ENCODE data around the gene FCGR2B. TPM values are rescaled to one million over a fixed set of nuclear protein-coding genes. Genes with fewer than 3 reads are reported as not detected.
"Not testable (repeated sequence)": the region's sequence is repeated elsewhere in the genome, so short reads cannot be mapped to it uniquely, and the experiment has no call there.

Gene FCGR2B
- total RNA-seq, 1 experiment from 2014 or later, result not detected

DNA sequence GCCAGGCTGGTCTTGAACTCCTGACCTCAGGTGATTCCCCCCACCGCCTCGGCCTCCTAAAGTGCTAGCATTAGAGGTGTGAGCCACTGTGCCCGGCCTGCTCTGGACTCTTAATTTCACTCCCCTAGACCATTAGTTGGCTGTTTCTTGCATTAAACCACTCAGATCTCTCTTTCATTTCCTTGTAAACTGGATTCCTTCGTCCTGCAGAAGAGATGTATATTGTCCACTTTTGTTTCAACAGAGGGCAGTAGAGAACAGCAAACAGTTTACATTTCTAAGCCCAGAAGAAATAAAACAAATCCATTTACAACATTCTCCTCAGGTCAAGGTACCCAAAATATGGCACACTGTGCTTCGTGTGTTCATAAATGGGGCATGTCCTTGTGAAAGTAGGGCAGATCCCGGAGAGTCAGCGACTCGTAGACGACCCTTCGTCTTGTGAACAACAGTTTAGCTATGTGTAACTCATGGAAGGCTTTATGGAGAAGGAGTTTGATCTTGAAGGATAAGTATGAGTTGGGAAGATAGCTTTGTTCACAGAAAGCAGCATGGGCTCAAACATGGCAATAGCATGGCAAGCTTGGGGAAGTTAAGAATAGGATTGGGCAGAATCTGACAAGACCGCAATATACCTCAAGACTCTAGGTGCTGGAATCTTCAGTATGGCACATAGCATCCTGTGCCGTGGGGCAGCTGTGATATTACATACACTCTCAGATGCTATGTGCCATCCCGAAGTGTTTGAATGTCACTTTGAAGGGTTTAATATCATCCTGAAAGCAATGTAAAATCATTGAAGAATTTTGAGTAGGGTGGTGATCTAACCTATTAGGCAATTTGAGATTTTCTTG, 15.2 kb upstream of the FCGR2B start:
- 0 out of 2 replicates have a peak, but pooled peaks have one; percentile 17 for TF ChIP-seq CBX3 (IDR thresholded peaks at IDR 0.05; ENCODE audit: low read depth)
- TF ChIP-seq RAD21 (IDR thresholded peaks at IDR 0.05; ENCODE audit: low read depth), result peak; percentile 75
- TF ChIP-seq CTCF (IDR thresholded peaks at IDR 0.05 in 2 of 3, conservative IDR thresholded peaks at IDR 0.05 in 1 of 3; ENCODE audit: borderline replicate concordance in 1 of 3, insufficient read depth in 1 of 3, low read depth in 2 of 3, low read length in 2 of 3), result peak; percentile 31 to 65 (median 50); a peak in 4 of 6 replicates
- H3K4me2 ChIP-seq (ENCODE audit: low read length); H2AFZ ChIP-seq (ENCODE audit: low read depth, low read length, poor library complexity, severe bottlenecking); H3K36me3 ChIP-seq (ENCODE audit: control insufficient read depth in 1 of 2, insufficient read depth in 2 of 2, low read length in 2 of 2); BruUV-seq (replicated peaks); H3K9me3 ChIP-seq (ENCODE audit: control insufficient read depth in 1 of 2, insufficient read depth in 1 of 2, low read depth in 1 of 2, low read length in 2 of 2); H3K27ac ChIP-seq (ENCODE audit: low read depth, low read length); H3K9me2 ChIP-seq (ENCODE audit: insufficient read depth); H3K9ac ChIP-seq (ENCODE audit: low read length); DNase-seq (ENCODE audit: low read depth, low spot score); H3K4me3 ChIP-seq (replicated peaks in 1 of 2; ENCODE audit: low read depth in 1 of 2, low read length in 2 of 2); H3K79me2 ChIP-seq (ENCODE audit: insufficient read depth, low read length); RAD21 ChIA-PET (ENCODE audit: low non-redundant PET in 1 of 2, low total read pairs in 2 of 2, uncharacterized antibody in 2 of 2, unreplicated experiment in 2 of 2); H3K27me3 ChIP-seq (ENCODE audit: insufficient read depth, low read length); H3K4me1 ChIP-seq (ENCODE audit: control insufficient read depth in 1 of 2, insufficient read depth in 2 of 2, low read length in 2 of 2); H4K20me1 ChIP-seq (ENCODE audit: insufficient read depth): not testable (repeated sequence)
- peak; percentile 85 for ATAC-seq
- intact Hi-C loops (cut with micrococcal nuclease), result loop anchor here (5.0 kb wide), 1 partner anchor 90 kb away; no protein-coding TSS in a partner anchor
- POLR2A ChIA-PET, result interaction anchor here (0.7 kb wide), 1 partner anchor 90 kb away, joined by 3 read pairs; no protein-coding TSS in a partner anchor
- CTCF ChIA-PET, result interaction anchor here (0.6 to 0.9 kb wide), 3 partner anchors 92 to 95 kb away, joined by 3 to 4 read pairs (median 3); no protein-coding TSS in a partner anchor

- H3K4me2 ChIP-seq (ENCODE audit: low read length); H3K27me3 ChIP-seq (ENCODE audit: insufficient read depth, low read length); POLR2A ChIA-PET; H4K20me1 ChIP-seq (ENCODE audit: insufficient read depth); DNase-seq (ENCODE audit: low read depth, low spot score); H3K27ac ChIP-seq (ENCODE audit: low read depth, low read length); ATAC-seq; H3K9ac ChIP-seq (ENCODE audit: low read length); H3K79me2 ChIP-seq (ENCODE audit: insufficient read depth, low read length); CTCF ChIA-PET; H3K36me3 ChIP-seq (ENCODE audit: control insufficient read depth in 1 of 2, insufficient read depth in 2 of 2, low read length in 2 of 2); H2AFZ ChIP-seq (ENCODE audit: low read depth, low read length, poor library complexity, severe bottlenecking); RAD21 ChIA-PET (ENCODE audit: low non-redundant PET in 1 of 2, low total read pairs in 2 of 2, uncharacterized antibody in 2 of 2, unreplicated experiment in 2 of 2); H3K9me3 ChIP-seq (ENCODE audit: control insufficient read depth in 1 of 2, insufficient read depth in 1 of 2, low read depth in 1 of 2, low read length in 2 of 2); BruUV-seq (replicated peaks); H3K4me3 ChIP-seq (replicated peaks in 1 of 2; ENCODE audit: low read depth in 1 of 2, low read length in 2 of 2); H3K4me1 ChIP-seq (ENCODE audit: control insufficient read depth in 1 of 2, insufficient read depth in 2 of 2, low read length in 2 of 2); H3K9me2 ChIP-seq (ENCODE audit: insufficient read depth): not testable (repeated sequence)
- intact Hi-C loops (cut with micrococcal nuclease), result loop anchor here (10.0 kb wide), 1 partner anchor 79 kb away; no protein-coding TSS in a partner anchor
These were observed 9.4 kb upstream of the FCGR2B start for GRCh38 chr1:161653541-161653940.

DNA sequence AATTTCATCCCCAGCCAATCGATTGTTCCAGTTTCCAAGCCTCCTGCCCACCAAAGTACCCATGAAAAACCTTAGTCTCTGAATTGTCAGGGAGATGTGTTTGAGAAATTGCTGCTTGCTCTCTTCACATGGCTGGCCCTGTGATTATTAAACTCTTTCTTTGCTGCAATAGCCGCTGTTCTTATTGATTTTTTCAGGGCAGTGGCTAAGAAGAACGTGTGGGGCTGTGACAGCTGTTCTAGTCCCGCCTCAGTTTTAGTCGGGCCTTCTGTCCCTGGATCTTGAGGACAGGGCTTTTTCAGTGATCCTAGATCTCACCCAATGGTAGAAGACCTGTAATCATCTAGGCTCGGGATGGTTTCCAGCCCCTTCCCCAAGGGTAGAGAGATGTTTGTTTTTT, 9.0 kb upstream of the FCGR2B start:
- H3K9me3 ChIP-seq (ENCODE audit: control insufficient read depth in 1 of 2, insufficient read depth in 1 of 2, low read depth in 1 of 2, low read length in 2 of 2); H2AFZ ChIP-seq (ENCODE audit: low read depth, low read length, poor library complexity, severe bottlenecking); RAD21 ChIA-PET (ENCODE audit: low non-redundant PET in 1 of 2, low total read pairs in 2 of 2, uncharacterized antibody in 2 of 2, unreplicated experiment in 2 of 2); H3K27ac ChIP-seq (ENCODE audit: low read depth, low read length); CTCF ChIA-PET; H3K36me3 ChIP-seq (ENCODE audit: control insufficient read depth in 1 of 2, insufficient read depth in 2 of 2, low read length in 2 of 2); H4K20me1 ChIP-seq (ENCODE audit: insufficient read depth); BruUV-seq (replicated peaks); DNase-seq (ENCODE audit: low read depth, low spot score); H3K27me3 ChIP-seq (ENCODE audit: insufficient read depth, low read length); H3K4me3 ChIP-seq (replicated peaks in 1 of 2; ENCODE audit: low read depth in 1 of 2, low read length in 2 of 2); POLR2A ChIA-PET; H3K79me2 ChIP-seq (ENCODE audit: insufficient read depth, low read length); H3K4me2 ChIP-seq (ENCODE audit: low read length); H3K4me1 ChIP-seq (ENCODE audit: control insufficient read depth in 1 of 2, insufficient read depth in 2 of 2, low read length in 2 of 2); ATAC-seq; H3K9me2 ChIP-seq (ENCODE audit: insufficient read depth); H3K9ac ChIP-seq (ENCODE audit: low read length): not testable (repeated sequence)
- intact Hi-C loops (cut with micrococcal nuclease), result loop anchor here (10.0 kb wide), 1 partner anchor 79 kb away; no protein-coding TSS in a partner anchor
